WTC11 (cell line): ENCODE measurements around the gene RNPS1. TPM values are rescaled to one million over a fixed set of nuclear protein-coding genes. Genes with fewer than 3 reads are reported as not detected.

Experiments
- ATAC-seq: fragments of 200-7000 bp; cut with Tn5 transposase; 2 replicates; pipeline ENCODE4 v1.10.0; 2021; ENCODE audit warnings: mild to moderate bottlenecking, moderate library complexity
- CTCF ChIA-PET: fragments of 300-600 bp; sonication (Branson Sonifier 250); formaldehyde crosslinking; loops from one replicate; lab custom pipeline; 2021; ENCODE audit warnings: antibody characterized with exemption; lab: Charles Lee
- POLR2A ChIA-PET: fragments of 350-600 bp; sonication (Branson Sonifier 250); formaldehyde crosslinking; loops from one replicate; lab custom pipeline; 2021; ENCODE audit warnings: antibody characterized with exemption; lab: Charles Lee
- DNase-seq: peaks from one replicate; pipeline ENCODE4 v3.0.0; 2021; ENCODE audit warnings: low spot score
- H3K27ac Mint-ChIP-seq: 2 replicates; pipeline ENCODE4 v1.8.0; 2021; ENCODE audit warnings: mixed read lengths
- H3K27me3 Mint-ChIP-seq: 2 replicates; pipeline ENCODE4 v1.8.0; 2021; ENCODE audit warnings: low read depth, mild to moderate bottlenecking, moderate library complexity, mixed read lengths
- H3K36me3 Mint-ChIP-seq: 2 replicates; pipeline ENCODE4 v1.8.0; 2021; ENCODE audit warnings: mixed read lengths
- H3K4me1 Mint-ChIP-seq: 2 replicates; pipeline ENCODE4 v1.8.0; 2022; ENCODE audit warnings: mixed read lengths
- H3K4me3 Mint-ChIP-seq: 2 replicates; pipeline ENCODE4 v1.8.0; 2021; ENCODE audit warnings: mild to moderate bottlenecking, moderate library complexity, mixed read lengths
- H3K9me3 Mint-ChIP-seq: 2 replicates; pipeline ENCODE4 v1.8.0; 2021; ENCODE audit warnings: mixed read lengths
- GABPB1 ChIP-seq: sonication (generic); formaldehyde crosslinking; IDR thresholded peaks from 2 replicates; pipeline ENCODE4 v1.8.1; 2023; ENCODE audit warnings: mild to moderate bottlenecking, missing genetic modification reagents
- JAZF1 ChIP-seq: fragments of 250-450 bp; sonication (Bioruptor Pico); IDR thresholded peaks from 2 replicates; pipeline ENCODE4 v1.9.0; 2021; ENCODE audit warnings: moderate library complexity, mild to moderate bottlenecking, inconsistent platforms
- RELA ChIP-seq: sonication (generic); formaldehyde crosslinking; IDR thresholded peaks from 2 replicates; pipeline ENCODE4 v1.8.1; 2022; ENCODE audit warnings: missing genetic modification reagents, mild to moderate bottlenecking, borderline replicate concordance
- TEAD4 ChIP-seq: sonication (generic); formaldehyde crosslinking; IDR thresholded peaks from 2 replicates; pipeline ENCODE4 v1.8.0; 2022; ENCODE audit warnings: mild to moderate bottlenecking, missing genetic modification reagents
- ZNF671 ChIP-seq: fragments of 250-450 bp; sonication (Bioruptor Pico); IDR thresholded peaks from 2 replicates; pipeline ENCODE4 v1.8.0; 2021; ENCODE audit warnings: mild to moderate bottlenecking
- total RNA-seq: library from RNA; stranded (reverse); gene quantifications from 3 replicates; pipeline ENCODE4 v1.2.3, GENCODE V29; 2021
- TF ChIP-seq, protein P1 (sequence below): sonication (generic); formaldehyde crosslinking; IDR thresholded peaks from 2 replicates; pipeline ENCODE4 v1.8.0; 2023; ENCODE audit warnings: missing genetic modification reagents, mild to moderate bottlenecking, borderline replicate concordance
- TF ChIP-seq, protein P2 (sequence below): sonication (generic); formaldehyde crosslinking; IDR thresholded peaks from 2 replicates; pipeline ENCODE4 v1.8.0; 2022; ENCODE audit warnings: missing genetic modification reagents
- TF ChIP-seq, protein P3 (sequence below): sonication (generic); formaldehyde crosslinking; IDR thresholded peaks from 2 replicates; pipeline ENCODE4 v1.8.1; 2023; ENCODE audit warnings: mild to moderate bottlenecking, moderate library complexity, missing genetic modification reagents

RNPS1 gene
- total RNA-seq, 1 experiment from 2014 or later, result 331 TPM

DNA sequence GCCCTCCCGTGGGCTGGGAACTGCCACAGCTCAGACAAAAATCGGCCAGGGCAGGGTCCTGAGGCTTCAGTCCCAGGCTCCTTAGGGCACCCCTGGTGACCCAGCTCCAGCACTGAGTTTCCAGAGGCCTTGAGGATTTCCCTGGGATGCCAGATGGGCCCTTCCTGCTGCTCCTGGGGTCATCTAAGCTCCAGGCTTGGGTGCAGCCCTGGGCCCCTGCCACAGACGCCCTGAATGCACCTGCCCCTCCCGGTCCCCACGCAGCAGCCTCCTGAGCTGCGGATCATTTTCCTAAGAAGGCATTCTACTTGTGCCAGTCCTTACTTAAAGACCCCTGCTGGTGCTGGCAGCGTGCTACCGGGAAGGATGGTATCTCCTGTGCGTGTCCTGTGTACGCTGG lies 6.0 kb upstream of the RNPS1 start (continued):
- TF ChIP-seq, protein P1, sequence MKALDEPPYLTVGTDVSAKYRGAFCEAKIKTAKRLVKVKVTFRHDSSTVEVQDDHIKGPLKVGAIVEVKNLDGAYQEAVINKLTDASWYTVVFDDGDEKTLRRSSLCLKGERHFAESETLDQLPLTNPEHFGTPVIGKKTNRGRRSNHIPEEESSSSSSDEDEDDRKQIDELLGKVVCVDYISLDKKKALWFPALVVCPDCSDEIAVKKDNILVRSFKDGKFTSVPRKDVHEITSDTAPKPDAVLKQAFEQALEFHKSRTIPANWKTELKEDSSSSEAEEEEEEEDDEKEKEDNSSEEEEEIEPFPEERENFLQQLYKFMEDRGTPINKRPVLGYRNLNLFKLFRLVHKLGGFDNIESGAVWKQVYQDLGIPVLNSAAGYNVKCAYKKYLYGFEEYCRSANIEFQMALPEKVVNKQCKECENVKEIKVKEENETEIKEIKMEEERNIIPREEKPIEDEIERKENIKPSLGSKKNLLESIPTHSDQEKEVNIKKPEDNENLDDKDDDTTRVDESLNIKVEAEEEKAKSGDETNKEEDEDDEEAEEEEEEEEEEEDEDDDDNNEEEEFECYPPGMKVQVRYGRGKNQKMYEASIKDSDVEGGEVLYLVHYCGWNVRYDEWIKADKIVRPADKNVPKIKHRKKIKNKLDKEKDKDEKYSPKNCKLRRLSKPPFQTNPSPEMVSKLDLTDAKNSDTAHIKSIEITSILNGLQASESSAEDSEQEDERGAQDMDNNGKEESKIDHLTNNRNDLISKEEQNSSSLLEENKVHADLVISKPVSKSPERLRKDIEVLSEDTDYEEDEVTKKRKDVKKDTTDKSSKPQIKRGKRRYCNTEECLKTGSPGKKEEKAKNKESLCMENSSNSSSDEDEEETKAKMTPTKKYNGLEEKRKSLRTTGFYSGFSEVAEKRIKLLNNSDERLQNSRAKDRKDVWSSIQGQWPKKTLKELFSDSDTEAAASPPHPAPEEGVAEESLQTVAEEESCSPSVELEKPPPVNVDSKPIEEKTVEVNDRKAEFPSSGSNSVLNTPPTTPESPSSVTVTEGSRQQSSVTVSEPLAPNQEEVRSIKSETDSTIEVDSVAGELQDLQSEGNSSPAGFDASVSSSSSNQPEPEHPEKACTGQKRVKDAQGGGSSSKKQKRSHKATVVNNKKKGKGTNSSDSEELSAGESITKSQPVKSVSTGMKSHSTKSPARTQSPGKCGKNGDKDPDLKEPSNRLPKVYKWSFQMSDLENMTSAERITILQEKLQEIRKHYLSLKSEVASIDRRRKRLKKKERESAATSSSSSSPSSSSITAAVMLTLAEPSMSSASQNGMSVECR (CRISPR knock-in tag), result no peak

DNA sequence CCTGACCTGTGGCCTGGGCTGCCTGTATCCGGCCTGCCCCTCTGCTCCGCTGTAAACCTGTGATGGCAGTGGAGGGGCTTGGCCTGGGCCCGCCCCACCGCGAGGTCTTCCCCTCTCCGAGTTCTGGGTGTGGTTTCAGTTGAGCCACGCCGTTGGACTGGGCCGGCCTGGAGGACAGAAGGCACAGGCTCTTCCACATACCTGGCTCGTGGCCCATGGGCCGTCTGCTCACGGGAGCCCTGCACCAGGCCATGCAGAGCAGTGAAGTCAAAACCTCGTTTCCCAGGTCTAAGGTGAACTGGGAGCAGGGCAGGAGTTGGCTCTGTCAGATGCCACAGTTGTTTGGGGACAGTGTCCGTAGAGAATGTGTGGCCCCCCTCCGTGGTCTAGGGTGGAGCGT lies 5.6 kb upstream of the RNPS1 start:
- peaks cover 9% of the 10 kb centered on the region for H3K4me1 Mint-ChIP-seq
- ATAC-seq (no peak), DNase-seq (no peak)
- no peaks in the 10 kb centered on the region for H3K9me3 Mint-ChIP-seq
- peak overlapping the region; percentile 85 for H3K27ac Mint-ChIP-seq
- TF ChIP-seq GABPB1 (CRISPR knock-in tag) (no peak), RELA (CRISPR knock-in tag) (no peak), TEAD4 (CRISPR knock-in tag) (no peak)
- TF ChIP-seq, protein P2, sequence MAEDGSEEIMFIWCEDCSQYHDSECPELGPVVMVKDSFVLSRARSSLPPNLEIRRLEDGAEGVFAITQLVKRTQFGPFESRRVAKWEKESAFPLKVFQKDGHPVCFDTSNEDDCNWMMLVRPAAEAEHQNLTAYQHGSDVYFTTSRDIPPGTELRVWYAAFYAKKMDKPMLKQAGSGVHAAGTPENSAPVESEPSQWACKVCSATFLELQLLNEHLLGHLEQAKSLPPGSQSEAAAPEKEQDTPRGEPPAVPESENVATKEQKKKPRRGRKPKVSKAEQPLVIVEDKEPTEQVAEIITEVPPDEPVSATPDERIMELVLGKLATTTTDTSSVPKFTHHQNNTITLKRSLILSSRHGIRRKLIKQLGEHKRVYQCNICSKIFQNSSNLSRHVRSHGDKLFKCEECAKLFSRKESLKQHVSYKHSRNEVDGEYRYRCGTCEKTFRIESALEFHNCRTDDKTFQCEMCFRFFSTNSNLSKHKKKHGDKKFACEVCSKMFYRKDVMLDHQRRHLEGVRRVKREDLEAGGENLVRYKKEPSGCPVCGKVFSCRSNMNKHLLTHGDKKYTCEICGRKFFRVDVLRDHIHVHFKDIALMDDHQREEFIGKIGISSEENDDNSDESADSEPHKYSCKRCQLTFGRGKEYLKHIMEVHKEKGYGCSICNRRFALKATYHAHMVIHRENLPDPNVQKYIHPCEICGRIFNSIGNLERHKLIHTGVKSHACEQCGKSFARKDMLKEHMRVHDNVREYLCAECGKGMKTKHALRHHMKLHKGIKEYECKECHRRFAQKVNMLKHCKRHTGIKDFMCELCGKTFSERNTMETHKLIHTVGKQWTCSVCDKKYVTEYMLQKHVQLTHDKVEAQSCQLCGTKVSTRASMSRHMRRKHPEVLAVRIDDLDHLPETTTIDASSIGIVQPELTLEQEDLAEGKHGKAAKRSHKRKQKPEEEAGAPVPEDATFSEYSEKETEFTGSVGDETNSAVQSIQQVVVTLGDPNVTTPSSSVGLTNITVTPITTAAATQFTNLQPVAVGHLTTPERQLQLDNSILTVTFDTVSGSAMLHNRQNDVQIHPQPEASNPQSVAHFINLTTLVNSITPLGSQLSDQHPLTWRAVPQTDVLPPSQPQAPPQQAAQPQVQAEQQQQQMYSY (CRISPR knock-in tag), result no peak
- H3K36me3 Mint-ChIP-seq, result no peaks in the 10 kb centered on the region
- no peaks in the 10 kb centered on the region for H3K27me3 Mint-ChIP-seq
- ChIA-PET CTCF (no interaction called here), POLR2A (interaction anchor here (0.6 kb wide), 1 partner anchor 184 kb away, joined by 5 read pairs; no protein-coding TSS in a partner anchor)
- no peak overlapping the region for H3K4me3 Mint-ChIP-seq

DNA sequence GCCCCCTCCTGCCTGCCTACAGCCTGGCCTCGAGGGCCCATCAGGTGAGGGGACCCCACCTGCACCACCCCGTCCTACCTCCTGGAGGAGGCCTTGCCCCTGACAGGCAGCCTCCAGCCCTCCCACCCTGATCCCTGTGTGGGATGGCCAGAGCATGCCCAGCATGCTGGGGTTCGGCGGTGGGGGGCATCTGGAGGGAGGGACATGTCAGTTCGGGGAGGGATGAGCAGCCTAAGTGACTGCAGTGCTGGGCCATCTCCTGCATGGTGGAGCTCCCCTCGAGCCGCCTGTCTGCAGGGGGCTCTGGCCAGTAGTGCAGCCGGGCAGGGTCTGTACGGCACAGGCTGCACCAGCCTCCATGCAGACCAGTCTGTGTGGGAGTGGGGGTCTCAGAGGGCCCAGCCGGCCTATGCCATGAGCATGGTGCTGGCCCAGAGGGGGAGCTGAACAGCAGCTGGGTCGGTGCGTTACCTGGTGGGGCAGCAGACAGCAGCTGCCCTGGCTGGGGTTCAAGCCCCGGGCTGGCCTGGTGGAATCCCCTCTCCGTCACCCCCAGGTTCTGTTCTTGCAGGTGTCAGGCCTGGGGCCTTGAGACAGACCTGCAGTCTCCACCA lies 4.0 kb upstream of the RNPS1 start:
- Mint-ChIP-seq H3K9me3 (no peaks in the 10 kb centered on the region), H3K27me3 (no peaks in the 10 kb centered on the region), H3K36me3 (peaks cover under 1% of the 10 kb centered on the region; the same call in 1 of the 2 replicates)
- DNase-seq (no peak), ATAC-seq (no peak)
- POLR2A ChIA-PET, result no interaction called here
- no peak for TF ChIP-seq JAZF1 (CRISPR knock-in tag)
- no peak for TF ChIP-seq ZNF671 (CRISPR knock-in tag)
- TF ChIP-seq, protein P3, sequence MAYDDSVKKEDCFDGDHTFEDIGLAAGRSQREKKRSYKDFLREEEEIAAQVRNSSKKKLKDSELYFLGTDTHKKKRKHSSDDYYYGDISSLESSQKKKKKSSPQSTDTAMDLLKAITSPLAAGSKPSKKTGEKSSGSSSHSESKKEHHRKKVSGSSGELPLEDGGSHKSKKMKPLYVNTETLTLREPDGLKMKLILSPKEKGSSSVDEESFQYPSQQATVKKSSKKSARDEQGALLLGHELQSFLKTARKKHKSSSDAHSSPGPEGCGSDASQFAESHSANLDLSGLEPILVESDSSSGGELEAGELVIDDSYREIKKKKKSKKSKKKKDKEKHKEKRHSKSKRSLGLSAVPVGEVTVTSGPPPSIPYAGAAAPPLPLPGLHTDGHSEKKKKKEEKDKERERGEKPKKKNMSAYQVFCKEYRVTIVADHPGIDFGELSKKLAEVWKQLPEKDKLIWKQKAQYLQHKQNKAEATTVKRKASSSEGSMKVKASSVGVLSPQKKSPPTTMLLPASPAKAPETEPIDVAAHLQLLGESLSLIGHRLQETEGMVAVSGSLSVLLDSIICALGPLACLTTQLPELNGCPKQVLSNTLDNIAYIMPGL (CRISPR knock-in tag), result no peak
- TF ChIP-seq, all 79 proteins: peak for 0
- Mint-ChIP-seq H3K4me3 (no peak overlapping the region), H3K4me1 (peaks cover 10% of the 10 kb centered on the region), H3K27ac (no peak overlapping the region)
- CTCF ChIA-PET, result interaction anchor here (1.1 to 2.4 kb wide), 3 partner anchors 9 to 77 kb away, joined by 3 to 9 read pairs (median 3); partner anchors contain the start of gene ECI1
